ENCODE measurements around the gene MMP24OS. TPM values are rescaled to one million over a fixed set of nuclear protein-coding genes. Genes with fewer than 3 reads are reported as not detected.

Gene MMP24OS
- total RNA-seq, 2 experiments from 2014 or later: 64.3 to 70.1 TPM

- Mint-ChIP-seq H3K36me3 (peaks cover 5% of the 10 kb centered on the region), H3K4me3 (no peak overlapping the region), H3K27me3 (no peaks in the 10 kb centered on the region), H3K27ac (no peak overlapping the region), H3K4me1 (peaks cover 2% of the 10 kb centered on the region), H3K9me3 (no peaks in the 10 kb centered on the region)
- POLR2A ChIA-PET: interaction anchor here (0.6 kb wide), 1 partner anchor 16 kb away, joined by 3 read pairs; no protein-coding TSS in a partner anchor
- no peak for ATAC-seq (ENCODE audit: low read depth)
- DNase-seq: no peak
Measured at GRCh38 chr20:35237486-35237885, 40.4 kb downstream of the MMP24OS start.

GRCh38 chr20:35235881-35236280, 42.0 kb downstream of the MMP24OS start:
- ATAC-seq (ENCODE audit: low read depth) (no peak), DNase-seq (no peak)
- H3K36me3 Mint-ChIP-seq: peaks cover 8% of the 10 kb centered on the region
- H3K27me3 Mint-ChIP-seq: no peaks in the 10 kb centered on the region
- H3K4me1 Mint-ChIP-seq: peaks cover 5% of the 10 kb centered on the region
- no peak overlapping the region for H3K27ac Mint-ChIP-seq
- no peaks in the 10 kb centered on the region for H3K9me3 Mint-ChIP-seq
- POLR2A ChIA-PET: no interaction called here
- no peak overlapping the region for H3K4me3 Mint-ChIP-seq

- ATAC-seq (ENCODE audit: low read depth): no peak
- Mint-ChIP-seq H3K9me3 (no peaks in the 10 kb centered on the region), H3K4me1 (peaks cover 5% of the 10 kb centered on the region), H3K36me3 (peaks cover 9% of the 10 kb centered on the region), H3K4me3 (no peak overlapping the region), H3K27me3 (peaks cover 20% of the 10 kb centered on the region), H3K27ac (no peak overlapping the region)
- DNase-seq: no peak
- POLR2A ChIA-PET: no interaction called here
Measured at GRCh38 chr20:35232575-35232974, 45.3 kb downstream of the MMP24OS start.

DNA sequence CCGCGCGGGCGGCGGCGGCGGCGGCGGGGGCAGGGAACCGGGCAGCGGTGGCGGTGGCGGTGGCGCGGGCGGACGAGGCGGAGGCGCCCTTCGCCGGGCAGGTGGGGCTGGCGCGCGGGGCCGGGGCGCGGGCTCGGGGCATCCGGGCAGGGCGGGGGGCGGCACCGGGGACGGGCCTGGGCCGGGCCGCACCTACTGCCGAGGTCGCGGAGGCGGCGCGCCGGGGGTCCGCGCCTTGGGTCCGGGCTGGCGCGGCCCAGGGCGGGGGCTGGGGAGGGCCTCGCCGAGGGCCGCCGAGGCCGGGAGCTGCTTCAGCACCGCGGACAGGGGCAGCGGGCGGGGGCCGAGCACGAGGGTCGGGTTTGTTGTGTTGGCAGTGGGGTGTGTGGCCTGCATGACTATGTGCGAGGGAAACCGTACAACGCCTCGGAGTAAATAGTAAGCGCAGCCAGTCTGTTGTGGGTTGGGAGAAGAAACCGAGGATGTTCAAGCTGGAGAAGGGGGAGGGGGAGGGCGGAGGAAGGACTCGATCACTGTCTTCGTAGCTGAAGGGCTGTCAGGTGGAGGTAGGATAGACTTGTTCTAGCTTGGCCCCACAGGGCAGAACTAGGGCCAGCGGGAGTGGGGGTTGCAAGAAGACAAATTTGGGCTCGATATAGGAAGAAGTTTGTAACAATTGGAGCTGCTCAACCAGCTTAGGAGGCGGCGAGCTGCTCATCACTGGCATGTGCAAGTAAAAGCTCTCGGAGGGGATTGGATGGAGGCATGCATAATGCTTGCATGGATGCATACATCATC, 50.8 kb downstream of the MMP24OS start:
- H3K9me3 Mint-ChIP-seq: no peaks in the 10 kb centered on the region
- peaks cover 49% of the 10 kb centered on the region for H3K27me3 Mint-ChIP-seq
- peaks cover 11% of the 10 kb centered on the region for H3K36me3 Mint-ChIP-seq
- H3K27ac Mint-ChIP-seq: no peak overlapping the region
- DNase-seq: peak; percentile 77
- H3K4me1 Mint-ChIP-seq: peaks cover 9% of the 10 kb centered on the region
- POLR2A ChIA-PET: interaction anchor here (0.9 to 1.1 kb wide), 2 partner anchors 25 to 80 kb away, joined by 3 to 4 read pairs; partner anchors contain the start of gene EDEM2
- H3K4me3 Mint-ChIP-seq: peak overlapping the region; percentile 53
- peak; percentile 75 for ATAC-seq (ENCODE audit: low read depth)

Other genes starting within 250 kb of the MMP24OS start
- gene TRPC4AP, start 185.3 kb downstream of the MMP24OS start, total RNA-seq: 10 to 100 TPM; 59.9 to 60.6 TPM
- gene EDEM2, start 130.8 kb downstream of the MMP24OS start, total RNA-seq: 10 to 100 TPM; 23.4 to 24.2 TPM
- 1 to 10 TPM; 2.1 to 2.4 TPM for gene PROCR, start 106.0 kb downstream of the MMP24OS start, total RNA-seq
- gene MMP24, start 51.4 kb downstream of the MMP24OS start, total RNA-seq: under 1 TPM; 0.08 to 0.20 TPM
- gene EIF6, start 6.7 kb upstream of the MMP24OS start, total RNA-seq: 10 to 100 TPM; 81.0 to 83.9 TPM
- gene FAM83C, start 14.3 kb upstream of the MMP24OS start, total RNA-seq: not detected
- 10 to 100 TPM; 58.7 to 63.7 TPM for gene UQCC1, start 133.9 kb upstream of the MMP24OS start, total RNA-seq
- gene GDF5, start 160.1 kb upstream of the MMP24OS start, total RNA-seq: not detected
- gene CEP250, start 177.5 kb upstream of the MMP24OS start, total RNA-seq: 10 to 100 TPM; 82.9 to 84.5 TPM

Data from activated naive CD8-positive, alpha-beta T cell treated with anti-CD3 and anti-CD28 coated beads, Interleukin-2, amount 10 ng/mL, durations not matched to agents 7 days and 5 days (primary cell).